Adrenal gland (tissue), 12 donors: Measurements from ENCODE around the gene FPR1. TPM values are rescaled to one million over a fixed set of nuclear protein-coding genes. Genes with fewer than 3 reads are reported as not detected.
A peak's percentile ranks its signal among the peaks of the same experiment; 100 is the strongest.

Experiments used
- DNase-seq, 7 donors: peaks; one replicate each; pipeline ENCODE4 v3.0.0-alpha.2; 2019 to 2020
- H3K27ac ChIP-seq, 5 donors: fragments of 200-600 bp; sonication (generic) in 4 of 5; 1 replicate in 3 of 5; 2 replicates in 2 of 5; pipeline versions ENCODE4 v1.5.1 to v1.8.0; 2016 to 2020; ENCODE audit warnings: mild to moderate bottlenecking in 1 of 5
- H3K27me3 ChIP-seq: fragments of 200-600 bp; 2 replicates; pipeline ENCODE4 v1.8.0; 2021
- H3K36me3 ChIP-seq, 2 donors: fragments of 200-600 bp; replicated peaks in 1 of 2; 1 replicate in 1 of 2; 2 replicates in 1 of 2; pipeline versions ENCODE4 v1.5.1 to v1.8.0; 2018 to 2022
- H3K4me1 ChIP-seq, 2 donors: fragments of 200-600 bp; replicated peaks in 1 of 2; 1 replicate in 1 of 2; 2 replicates in 1 of 2; pipeline versions ENCODE4 v1.5.1 to v1.8.0; 2018 to 2021
- H3K4me3 ChIP-seq, 4 donors: fragments of 200-600 bp; sonication (generic) in 3 of 4; one replicate each; pipeline ENCODE4 v1.5.1; 2016 to 2018
- H3K9me3 ChIP-seq, 3 donors: fragments of 200-600 bp; sonication (generic) in 1 of 3; replicated peaks in 1 of 3; 1 replicate in 2 of 3; 2 replicates in 1 of 3; pipeline versions ENCODE4 v1.5.1 to v1.8.0; 2016 to 2021
- POLR2A ChIP-seq, 2 donors: fragments of 450-650 bp; IDR thresholded peaks; one replicate each; pipeline ENCODE4 v1.6.1; 2017; ENCODE audit warnings: antibody characterized with exemption in 2 of 2, mild to moderate bottlenecking in 2 of 2, moderate library complexity in 1 of 2
- WGBS, 4 donors: extraction: QIAGEN DNeasy Blood & Tissue Kit in 2 of 4; methylation state at CpG; one replicate each; pipeline versions ENCODE4 v1.1.5 to v1.1.7; 2013 to 2017; 5-methylcytosine and 5-hydroxymethylcytosine counted together
- intact Hi-C, 2 donors: fragments of 100-400 bp; cut with DNase I; formaldehyde crosslinking; loops; one replicate each; pipeline versions ENCODE4 v1.14.1 to v1.15.0; 2022 to 2023
- polyA plus RNA-seq, 3 donors: library from polyadenylated mRNA; stranded (reverse); fragments of 200-250 nt in 2 of 3; fragments of 350-450 nt in 1 of 3; fragmentation: Illumina TruSeq in 1 of 3; extraction: RNeasy Lipid Tissue Mini Kit (QIAGEN cat#74804) in 1 of 3; gene quantifications; one replicate each; pipeline ENCODE4 v1.2.3, GENCODE V29; 2013 to 2014
- total RNA-seq, 9 donors: library from RNA; depleted of rRNA in 4 of 9; stranded (reverse); fragments of >200 nt in 4 of 9; fragments of 120-200 nt in 1 of 9; fragmentation: NEBNext Ultra II Directional in 1 of 9; extraction: Animal tissue kit (Norgen Biotek cat#: 25700) in 1 of 9; gene quantifications; one replicate each; pipeline versions ENCODE4 v1.1.0 to v1.2.4, GENCODE V29; 2013 to 2023
- TF ChIP-seq, protein P1 (sequence below), 6 experiments: fragments of 450-650 bp in 4 of 6; fragments of 200-600 bp in 2 of 6; sonication (generic) in 1 of 6; IDR thresholded peaks; 1 replicate in 5 of 6; 2 replicates in 1 of 6; pipeline versions ENCODE4 v1.5.1 to v1.8.0; 2016 to 2021; ENCODE audit warnings: antibody characterized with exemption in 6 of 6, mild to moderate bottlenecking in 2 of 6, moderate library complexity in 1 of 6
- donor health status: healthy with polysubstance abuse.
- donor health status: Bipolar disorder and iron deficiency.
- donor health status: DM: yes; HTN: yes; CAD: no.
- donor health status: DM: no; HTN: no; CAD: no.
- donor health status: DM: no; HTN: no; CAD: no.
- donor health status: DM: yes; HTN: yes; CAD: no.

Gene FPR1
- total and polyA plus RNA-seq, 12 donors: 0.83 to 31.1 (median 13.4) TPM

DNA sequence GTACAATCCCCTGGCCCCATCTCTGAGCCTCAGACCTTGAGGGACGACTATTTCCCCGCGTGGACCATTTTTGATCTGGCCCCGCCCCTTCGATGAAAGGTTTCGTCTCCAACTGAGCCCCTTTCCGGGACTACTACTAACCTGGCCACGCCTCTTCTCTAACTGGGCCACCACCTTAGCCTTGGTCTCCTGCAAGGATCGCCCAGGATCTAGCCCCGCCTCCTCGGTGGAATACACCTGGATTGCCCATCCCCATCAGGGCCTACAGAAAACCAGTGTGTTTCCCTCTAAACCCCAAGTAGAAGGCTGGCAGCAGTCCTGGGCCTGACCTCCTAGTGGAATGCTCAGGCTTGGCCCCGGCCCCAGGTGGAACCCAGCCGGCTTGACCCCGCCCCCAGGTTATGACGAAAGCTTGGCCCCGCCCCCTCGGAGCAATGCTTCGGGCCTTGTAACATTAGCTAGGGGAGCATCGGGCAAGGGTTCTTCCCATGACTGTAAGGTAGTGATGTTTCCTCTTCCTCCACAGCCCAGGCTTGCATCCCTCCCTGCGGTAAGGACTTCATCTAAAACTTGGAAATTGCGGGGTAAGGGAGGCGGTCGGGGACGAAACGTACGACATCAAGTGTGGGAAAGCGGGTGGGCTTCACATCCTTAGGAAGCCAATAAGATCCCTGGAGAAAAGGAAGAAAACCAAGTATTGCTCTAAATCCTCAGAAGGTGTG, 49.4 kb downstream of the FPR1 start:
- no peak overlapping the region for H3K4me3 ChIP-seq
- TF ChIP-seq POLR2A (IDR thresholded peaks at IDR 0.05): peak in 1 of 2 donors; percentile 16
- TF ChIP-seq, protein P1, sequence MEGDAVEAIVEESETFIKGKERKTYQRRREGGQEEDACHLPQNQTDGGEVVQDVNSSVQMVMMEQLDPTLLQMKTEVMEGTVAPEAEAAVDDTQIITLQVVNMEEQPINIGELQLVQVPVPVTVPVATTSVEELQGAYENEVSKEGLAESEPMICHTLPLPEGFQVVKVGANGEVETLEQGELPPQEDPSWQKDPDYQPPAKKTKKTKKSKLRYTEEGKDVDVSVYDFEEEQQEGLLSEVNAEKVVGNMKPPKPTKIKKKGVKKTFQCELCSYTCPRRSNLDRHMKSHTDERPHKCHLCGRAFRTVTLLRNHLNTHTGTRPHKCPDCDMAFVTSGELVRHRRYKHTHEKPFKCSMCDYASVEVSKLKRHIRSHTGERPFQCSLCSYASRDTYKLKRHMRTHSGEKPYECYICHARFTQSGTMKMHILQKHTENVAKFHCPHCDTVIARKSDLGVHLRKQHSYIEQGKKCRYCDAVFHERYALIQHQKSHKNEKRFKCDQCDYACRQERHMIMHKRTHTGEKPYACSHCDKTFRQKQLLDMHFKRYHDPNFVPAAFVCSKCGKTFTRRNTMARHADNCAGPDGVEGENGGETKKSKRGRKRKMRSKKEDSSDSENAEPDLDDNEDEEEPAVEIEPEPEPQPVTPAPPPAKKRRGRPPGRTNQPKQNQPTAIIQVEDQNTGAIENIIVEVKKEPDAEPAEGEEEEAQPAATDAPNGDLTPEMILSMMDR (IDR thresholded peaks at IDR 0.05): no peak
- H3K27me3 ChIP-seq: no peaks in the 10 kb centered on the region
- intact Hi-C loops: no loop called here
- no peaks in the 10 kb centered on the region for H3K9me3 ChIP-seq
- peaks cover 8 to 24% of the 10 kb centered on the region in 2 donors for H3K4me1 ChIP-seq
- peak; percentile 83 to 93 (median 90) for DNase-seq
- H3K36me3 ChIP-seq: peaks cover 0 to 59% of the 10 kb centered on the region in 2 donors
- 38 to 54% (median 49%) methylated on average over 20 to 27 of the region's 27 CpGs for WGBS, 4 donors
- H3K27ac ChIP-seq: peak overlapping the region in 4 of 5 donors; percentile 5 to 97 (median 61)

DNA sequence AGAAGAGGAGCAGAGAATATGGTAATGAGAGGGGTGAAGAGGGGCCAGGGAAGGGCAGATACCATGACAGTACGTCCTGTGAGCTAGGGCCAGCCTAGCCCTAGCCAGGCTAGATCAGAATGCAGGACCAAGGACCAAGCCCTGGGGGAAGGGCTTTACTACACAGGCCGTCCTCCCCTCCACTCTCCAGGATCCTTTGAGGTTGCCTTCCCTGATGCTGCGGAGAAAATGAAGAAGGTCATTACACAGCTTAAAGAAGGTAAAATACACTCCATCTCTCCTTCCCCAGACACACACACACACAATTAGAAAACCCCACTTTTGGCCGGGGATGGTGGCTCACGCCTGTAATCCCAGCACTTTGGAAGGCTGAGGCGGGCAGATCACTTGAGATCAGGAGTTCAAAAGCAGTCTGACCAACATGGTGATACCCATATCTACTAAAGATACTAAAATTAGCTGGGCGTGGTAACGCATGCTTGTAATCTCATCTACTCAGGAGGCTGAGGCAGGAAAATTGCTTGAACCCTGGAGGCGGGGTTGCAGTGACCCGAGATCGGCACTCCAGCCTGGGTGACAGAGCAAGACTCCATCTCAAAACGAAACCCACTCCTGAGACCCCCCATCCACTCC, 50.1 kb downstream of the FPR1 start:
- intact Hi-C loops: no loop called here
- H3K27me3 ChIP-seq: no peaks in the 10 kb centered on the region
- WGBS, 4 donors: 81 to 89% (median 85%) methylated on average over 12 of the region's 12 CpGs
- H3K27ac ChIP-seq: peak overlapping the region in 2 of 5 donors; percentile 5 to 97
- TF ChIP-seq, protein P1 (IDR thresholded peaks at IDR 0.05): no peak
- no peak for TF ChIP-seq POLR2A (IDR thresholded peaks at IDR 0.05)
- H3K36me3 ChIP-seq: peaks cover 0 to 59% of the 10 kb centered on the region in 2 donors
- H3K9me3 ChIP-seq: no peaks in the 10 kb centered on the region
- no peak overlapping the region for H3K4me3 ChIP-seq
- H3K4me1 ChIP-seq: peaks cover 8 to 24% of the 10 kb centered on the region in 2 donors
- DNase-seq: peak in 3 of 7 donors; percentile 8 to 48 (median 20)

DNA sequence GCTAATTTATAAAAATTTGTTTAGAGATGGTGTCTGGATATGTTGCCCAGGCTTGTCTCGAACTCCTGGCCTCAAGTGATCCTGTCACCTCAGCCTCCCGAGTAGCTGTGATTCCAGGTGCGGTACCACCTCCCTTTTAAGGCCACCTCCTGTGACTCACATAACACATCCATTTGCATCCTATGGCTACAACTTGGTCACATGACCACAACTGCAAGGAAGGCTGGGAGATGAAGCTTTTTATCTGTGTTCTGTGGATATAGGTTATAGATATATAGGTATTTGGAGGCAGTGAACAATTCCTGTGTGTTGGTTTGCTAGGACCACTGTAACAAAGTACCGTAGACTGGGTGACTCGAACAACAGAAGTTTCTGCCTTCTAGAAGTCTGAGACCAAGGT, 52.5 kb downstream of the FPR1 start:
- Histone ChIP-seq H3K9me3 (no peaks in the 10 kb centered on the region), H3K4me3 (no peak overlapping the region), H3K27me3 (no peaks in the 10 kb centered on the region), H3K36me3 (peaks cover 0 to 64% of the 10 kb centered on the region in 2 donors), H3K27ac (no peak overlapping the region), H3K4me1 (peaks cover 4 to 16% of the 10 kb centered on the region in 2 donors)
- TF ChIP-seq, protein P1 (IDR thresholded peaks at IDR 0.05): no peak
- intact Hi-C loops: no loop called here
- 87 to 98% (median 89%) methylated on average over 5 of the region's 5 CpGs for WGBS, 4 donors
- peak in 1 of 7 donors; percentile 7 for DNase-seq

DNA sequence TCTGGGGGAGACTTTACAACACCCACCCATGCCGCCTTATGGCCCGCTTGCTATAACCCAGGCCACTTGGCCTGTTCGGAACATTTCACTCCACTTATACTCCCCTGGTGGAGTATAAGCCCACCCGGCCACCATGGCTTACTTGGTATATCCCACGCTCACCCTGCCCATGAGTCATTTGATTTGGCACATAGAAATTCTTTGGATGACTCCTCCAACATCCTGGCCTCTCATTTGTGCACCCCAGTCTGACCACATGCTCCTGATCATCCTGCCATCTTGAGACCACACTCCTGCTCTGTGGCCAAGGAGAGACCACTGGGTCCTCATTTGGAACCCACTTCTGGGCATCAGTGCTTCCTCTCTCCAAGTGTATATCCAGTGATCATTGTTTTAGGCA, 53.4 kb downstream of the FPR1 start:
- H3K36me3 ChIP-seq: peaks cover 0 to 69% of the 10 kb centered on the region in 2 donors
- DNase-seq: peak in 1 of 7 donors; percentile 54
- 94 to 97% (median 95%) methylated on average over 5 of the region's 5 CpGs for WGBS, 4 donors
- no peaks in the 10 kb centered on the region for H3K9me3 ChIP-seq
- no peak overlapping the region for H3K4me3 ChIP-seq
- H3K4me1 ChIP-seq: peaks cover 4 to 18% of the 10 kb centered on the region in 2 donors
- intact Hi-C loops: no loop called here
- no peak for TF ChIP-seq POLR2A (IDR thresholded peaks at IDR 0.05)
- no peaks in the 10 kb centered on the region for H3K27me3 ChIP-seq
- no peak overlapping the region for H3K27ac ChIP-seq
